ENCODE measurements around the gene ACTL7A.

The ACTL7A gene

GRCh38 chr9:108883085-108883484 is 21.0 kb downstream of the ACTL7A start:
- Histone ChIP-seq H3K36me3 (ENCODE audit: control insufficient read depth in 2 of 2, insufficient read depth in 1 of 2, low read length in 2 of 2) (peaks cover 18 to 58% of the 10 kb centered on the region in 2 experiments), H3K4me1 (ENCODE audit: control insufficient read depth, insufficient read depth, low read length) (0 out of 2 replicates have a peak, but pooled peaks cover 2% of the 10 kb centered on the region), H3K9me3 (ENCODE audit: control insufficient read depth, insufficient read depth, low read depth, low read length) (no peaks in the 10 kb centered on the region), H3K4me3 (ENCODE audit: low read depth, low read length) (no peak overlapping the region), H3K27ac (ENCODE audit: extremely low read depth, low read depth, low read length) (no peak overlapping the region)
- POLR2A ChIA-PET: interaction anchor here (0.7 kb wide), 1 partner anchor 128 kb away, joined by 4 read pairs; no protein-coding TSS in a partner anchor
- CTCF ChIA-PET: interaction anchor here (0.5 to 1.0 kb wide), 4 partner anchors 12 to 371 kb away, joined by 3 read pairs; no protein-coding TSS in a partner anchor
- no peak for TF ChIP-seq ZNF629 (tag by site-specific recombination; IDR thresholded peaks at IDR 0.05)
- no peak for TF ChIP-seq SP3 (tag by site-specific recombination; IDR thresholded peaks at IDR 0.05)
- no peak for TF ChIP-seq ZNF341 (tag by site-specific recombination; IDR thresholded peaks at IDR 0.05; ENCODE audit: low read depth)
- no peak for TF ChIP-seq ZNF121 (tag by site-specific recombination; IDR thresholded peaks at IDR 0.05)
- no peak for TF ChIP-seq ZNF335 (tag by site-specific recombination; conservative IDR thresholded peaks at IDR 0.05)
- no peak for TF ChIP-seq ZFP41 (tag by site-specific recombination; IDR thresholded peaks at IDR 0.05; ENCODE audit: borderline replicate concordance)
- no peak for TF ChIP-seq ZNF645 (tag by site-specific recombination; IDR thresholded peaks at IDR 0.05)
- TF ChIP-seq ZXDB (tag by site-specific recombination; IDR thresholded peaks at IDR 0.05): no peak
- no peak for TF ChIP-seq ZNF677 (tag by site-specific recombination; IDR thresholded peaks at IDR 0.05)
- TF ChIP-seq RBAK (tag by site-specific recombination; IDR thresholded peaks at IDR 0.05): no peak
- no peak for TF ChIP-seq INSM2 (tag by site-specific recombination; IDR thresholded peaks at IDR 0.05)
- no peak for TF ChIP-seq ZNF48 (tag by site-specific recombination; IDR thresholded peaks at IDR 0.05)
- TF ChIP-seq ZNF248 (tag by site-specific recombination; IDR thresholded peaks at IDR 0.05): no peak
- no peak for TF ChIP-seq ZNF707 (tag by site-specific recombination; IDR thresholded peaks at IDR 0.05)
- TF ChIP-seq REPIN1 (tag by site-specific recombination; IDR thresholded peaks at IDR 0.05; ENCODE audit: low read depth): no peak

GRCh38 chr9:108884701-108885100 is 22.6 kb downstream of the ACTL7A start:
- CTCF ChIA-PET: no interaction called here
- TF ChIP-seq ZNF157 (tag by site-specific recombination; IDR thresholded peaks at IDR 0.05) (no peak), KLF1 (tag by site-specific recombination; IDR thresholded peaks at IDR 0.05) (no peak), ZNF544 (tag by site-specific recombination; IDR thresholded peaks at IDR 0.05) (no peak), SP2 (tag by site-specific recombination; IDR thresholded peaks at IDR 0.05) (no peak)
- no peak overlapping the region for H3K27ac ChIP-seq (ENCODE audit: extremely low read depth, low read depth, low read length)
- H3K4me1 ChIP-seq (ENCODE audit: control insufficient read depth, insufficient read depth, low read length): 0 out of 2 replicates have a peak, but pooled peaks cover 2% of the 10 kb centered on the region
- H3K36me3 ChIP-seq (ENCODE audit: control insufficient read depth in 2 of 2, insufficient read depth in 1 of 2, low read length in 2 of 2): peaks cover 12 to 56% of the 10 kb centered on the region in 2 experiments
- no peaks in the 10 kb centered on the region for H3K9me3 ChIP-seq (ENCODE audit: control insufficient read depth, insufficient read depth, low read depth, low read length)
- POLR2A ChIA-PET: no interaction called here
- H3K4me3 ChIP-seq (ENCODE audit: low read depth, low read length): no peak overlapping the region

GRCh38 chr9:108885643-108886348 is 23.7 kb downstream of the ACTL7A start:
- Histone ChIP-seq H3K9me3 (ENCODE audit: control insufficient read depth, insufficient read depth, low read depth, low read length) (no peaks in the 10 kb centered on the region), H3K36me3 (ENCODE audit: control insufficient read depth in 2 of 2, insufficient read depth in 1 of 2, low read length in 2 of 2) (peaks cover 12 to 57% of the 10 kb centered on the region in 2 experiments), H3K27ac (ENCODE audit: extremely low read depth, low read depth, low read length) (peak overlapping the region; percentile 38; the same call in 1 of the 2 replicates), H3K4me3 (ENCODE audit: low read depth, low read length) (no peak overlapping the region), H3K4me1 (ENCODE audit: control insufficient read depth, insufficient read depth, low read length) (0 out of 2 replicates have a peak, but pooled peaks cover 2% of the 10 kb centered on the region)
- CTCF ChIA-PET: interaction anchor here (0.7 kb wide), 1 partner anchor 1031 kb away, joined by 7 read pairs; no protein-coding TSS in a partner anchor
- POLR2A ChIA-PET: no interaction called here
- no peak for TF ChIP-seq ZNF362 (tag by site-specific recombination; IDR thresholded peaks at IDR 0.05)
- no peak for TF ChIP-seq ZNF280C (tag by site-specific recombination; IDR thresholded peaks at IDR 0.05)
- no peak for TF ChIP-seq OSR2 (tag by site-specific recombination; IDR thresholded peaks at IDR 0.05)
- no peak; the same call in 1 of the 2 replicates for TF ChIP-seq ZNF626 (tag by site-specific recombination; IDR thresholded peaks at IDR 0.05)
- no peak for TF ChIP-seq ZNF529 (tag by site-specific recombination; IDR thresholded peaks at IDR 0.05; ENCODE audit: insufficient replicate concordance)

Measured in HEK293 (cell line).